ENCODE measurements around the gene MB21D2. TPM values are rescaled to one million over a fixed set of nuclear protein-coding genes. Genes with fewer than 3 reads are reported as not detected.
"Not testable (repeated sequence)": the region's sequence is repeated elsewhere in the genome, so short reads cannot be mapped to it uniquely, and the experiment has no call there.

The MB21D2 gene, protein sequence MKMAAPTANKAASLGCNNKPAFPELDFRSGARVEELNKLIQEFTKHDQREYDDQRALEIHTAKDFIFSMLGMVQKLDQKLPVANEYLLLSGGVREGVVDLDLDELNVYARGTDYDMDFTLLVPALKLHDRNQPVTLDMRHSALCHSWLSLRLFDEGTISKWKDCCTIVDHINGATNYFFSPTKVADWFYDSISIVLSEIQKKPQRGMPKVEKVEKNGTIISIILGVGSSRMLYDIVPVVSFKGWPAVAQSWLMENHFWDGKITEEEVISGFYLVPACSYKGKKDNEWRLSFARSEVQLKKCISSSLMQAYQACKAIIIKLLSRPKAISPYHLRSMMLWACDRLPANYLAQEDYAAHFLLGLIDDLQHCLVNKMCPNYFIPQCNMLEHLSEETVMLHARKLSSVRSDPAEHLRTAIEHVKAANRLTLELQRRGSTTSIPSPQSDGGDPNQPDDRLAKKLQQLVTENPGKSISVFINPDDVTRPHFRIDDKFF
- 14.1 and 23.1 TPM in 2 replicates for total RNA-seq (ENCODE audit: low replicate concordance)
- long read RNA-seq, transcript MB21D2-201 (2 exons, 3,368 nt) = major isoform, 171 of 187 reads
- long read RNA-seq, partial matches to known transcripts = 6 of 187 reads
- long read RNA-seq, other reads (novel, unspliced or antisense) = 10 of 187 reads

DNA sequence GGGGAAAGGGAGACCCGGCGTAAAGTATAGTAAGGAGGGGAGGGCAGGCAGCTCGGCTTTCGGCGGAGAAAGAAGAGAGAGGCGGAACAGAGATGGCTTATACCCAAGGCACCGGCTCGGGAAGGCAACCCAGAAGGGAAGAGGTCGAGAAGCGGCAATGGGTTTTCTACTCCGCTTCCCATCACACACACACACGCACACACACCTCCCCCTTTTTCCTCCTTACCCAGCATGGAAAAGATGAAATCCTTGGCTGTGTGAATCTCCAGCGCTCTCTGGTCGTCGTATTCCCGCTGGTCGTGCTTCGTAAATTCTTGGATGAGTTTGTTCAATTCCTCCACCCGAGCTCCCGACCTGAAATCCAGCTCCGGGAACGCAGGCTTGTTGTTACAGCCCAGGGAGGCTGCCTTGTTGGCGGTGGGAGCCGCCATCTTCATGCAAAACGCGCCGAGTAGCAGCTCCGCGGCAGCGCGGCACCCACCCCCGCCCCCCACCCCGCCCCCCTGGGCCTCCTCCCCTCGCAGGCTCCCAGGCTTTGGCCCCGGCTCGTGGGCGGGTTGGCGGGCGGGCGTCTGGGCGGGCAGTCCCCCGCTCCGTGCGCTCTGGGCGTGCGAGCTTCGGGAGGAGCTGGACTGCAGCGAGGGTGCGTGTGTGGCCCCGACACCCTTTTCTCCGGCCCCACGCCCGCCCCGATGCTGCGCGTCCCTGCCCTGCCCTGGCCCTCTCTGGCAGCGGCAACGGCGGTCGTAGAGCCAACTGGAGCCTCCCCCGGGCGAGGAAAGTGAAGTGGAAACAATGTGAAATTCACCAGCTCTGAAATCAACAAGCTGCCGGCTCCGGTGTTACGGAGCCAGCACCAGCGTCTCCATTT is at the start of gene MB21D2:
Gene MB21D2, minus strand, starts transcription at position 453 of the 871 bp plus-strand sequence. Its CDS starts 16 bp downstream, at position 437.
- peaks cover 29% of the 10 kb centered on the region for H3K4me1 Mint-ChIP-seq (ENCODE audit: unreplicated experiment)
- peaks cover 20% of the 10 kb centered on the region for H3K27me3 Mint-ChIP-seq
- no peaks in the 10 kb centered on the region for H3K36me3 Mint-ChIP-seq
- H3K4me3 Mint-ChIP-seq = peak within 1 kb of the TSS; percentile 95
- peak; percentile 81 for DNase-seq (ENCODE audit: extremely low spot score, unreplicated experiment)
- H3K9me3 Mint-ChIP-seq = no peaks in the 10 kb centered on the region
- peak within 1 kb of the TSS; percentile 97 for H3K27ac Mint-ChIP-seq
- TF ChIP-seq, protein P1, sequence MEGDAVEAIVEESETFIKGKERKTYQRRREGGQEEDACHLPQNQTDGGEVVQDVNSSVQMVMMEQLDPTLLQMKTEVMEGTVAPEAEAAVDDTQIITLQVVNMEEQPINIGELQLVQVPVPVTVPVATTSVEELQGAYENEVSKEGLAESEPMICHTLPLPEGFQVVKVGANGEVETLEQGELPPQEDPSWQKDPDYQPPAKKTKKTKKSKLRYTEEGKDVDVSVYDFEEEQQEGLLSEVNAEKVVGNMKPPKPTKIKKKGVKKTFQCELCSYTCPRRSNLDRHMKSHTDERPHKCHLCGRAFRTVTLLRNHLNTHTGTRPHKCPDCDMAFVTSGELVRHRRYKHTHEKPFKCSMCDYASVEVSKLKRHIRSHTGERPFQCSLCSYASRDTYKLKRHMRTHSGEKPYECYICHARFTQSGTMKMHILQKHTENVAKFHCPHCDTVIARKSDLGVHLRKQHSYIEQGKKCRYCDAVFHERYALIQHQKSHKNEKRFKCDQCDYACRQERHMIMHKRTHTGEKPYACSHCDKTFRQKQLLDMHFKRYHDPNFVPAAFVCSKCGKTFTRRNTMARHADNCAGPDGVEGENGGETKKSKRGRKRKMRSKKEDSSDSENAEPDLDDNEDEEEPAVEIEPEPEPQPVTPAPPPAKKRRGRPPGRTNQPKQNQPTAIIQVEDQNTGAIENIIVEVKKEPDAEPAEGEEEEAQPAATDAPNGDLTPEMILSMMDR (conservative IDR thresholded peaks at IDR 0.05) = peak; percentile 36

DNA sequence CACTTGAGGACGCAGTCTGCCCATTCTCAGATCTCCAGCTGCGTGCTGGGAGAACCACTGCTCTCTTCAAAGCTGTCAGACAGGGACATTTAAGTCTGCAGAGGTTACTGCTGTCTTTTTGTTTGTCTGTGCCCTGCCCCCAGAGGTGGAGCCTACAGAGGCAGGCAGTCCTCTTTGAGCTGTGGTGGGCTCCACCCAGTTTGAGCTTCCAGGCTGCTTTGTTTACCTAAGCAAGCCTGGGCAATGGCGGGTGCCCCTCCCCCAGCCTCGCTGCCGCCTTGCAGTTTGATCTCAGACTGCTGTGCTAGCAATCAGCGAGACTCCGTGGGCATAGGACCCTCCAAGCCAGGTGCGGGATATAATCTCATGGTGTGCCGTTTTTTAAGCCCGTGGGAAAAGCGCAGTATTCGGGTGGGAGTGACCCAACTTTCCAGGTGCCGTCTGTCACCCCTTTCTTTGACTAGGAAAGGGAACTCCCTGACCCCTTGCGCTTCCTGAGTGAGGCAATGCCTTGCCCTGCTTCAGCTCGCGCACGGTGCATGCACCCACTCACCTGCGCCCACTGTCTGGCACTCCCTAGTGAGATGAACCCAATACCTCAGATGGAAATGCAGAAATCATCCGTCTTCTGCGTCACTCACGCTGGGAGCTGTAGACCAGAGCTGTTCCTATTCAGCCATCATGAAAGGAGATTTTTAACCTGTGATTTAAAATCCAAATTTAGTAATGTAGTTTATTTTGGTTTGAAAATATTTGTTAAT is 47.5 kb upstream of the MB21D2 start:
- not testable (repeated sequence) for H3K36me3 Mint-ChIP-seq, H3K27me3 Mint-ChIP-seq

DNA sequence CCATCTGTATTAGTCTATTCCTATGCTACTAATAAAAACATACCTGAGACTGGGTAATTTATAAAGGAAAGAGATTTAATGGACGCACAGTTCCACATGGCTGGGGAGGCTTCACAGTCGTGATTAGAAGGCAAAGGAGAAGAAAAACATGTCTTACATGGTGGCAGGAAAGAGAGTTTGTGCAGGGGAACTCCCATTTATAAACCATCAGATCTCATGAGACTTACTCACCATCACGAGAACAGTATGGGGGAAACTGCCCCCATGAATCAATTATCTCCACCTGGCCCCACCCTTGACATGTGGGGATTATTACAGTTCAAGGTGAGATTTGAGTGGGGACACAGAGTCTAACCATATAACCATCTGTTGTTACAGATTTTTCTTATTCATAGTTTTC is 42.1 kb upstream of the MB21D2 start:
- no peak overlapping the region for H3K27ac Mint-ChIP-seq
- H3K9me3 Mint-ChIP-seq = no peaks in the 10 kb centered on the region
- no peak overlapping the region for H3K4me3 Mint-ChIP-seq
- DNase-seq (ENCODE audit: extremely low spot score, unreplicated experiment) = no peak
- H3K4me1 Mint-ChIP-seq (ENCODE audit: unreplicated experiment) = no peaks in the 10 kb centered on the region
- TF ChIP-seq, protein P1 (conservative IDR thresholded peaks at IDR 0.05) = no peak
- no peaks in the 10 kb centered on the region for H3K36me3 Mint-ChIP-seq
- no peaks in the 10 kb centered on the region for H3K27me3 Mint-ChIP-seq

More for the DNA sequence above, 47.5 kb upstream of the MB21D2 start:
- not testable (repeated sequence) for H3K9me3 Mint-ChIP-seq; DNase-seq (ENCODE audit: extremely low spot score, unreplicated experiment); H3K4me3 Mint-ChIP-seq; H3K4me1 Mint-ChIP-seq (ENCODE audit: unreplicated experiment); H3K27ac Mint-ChIP-seq

DNA sequence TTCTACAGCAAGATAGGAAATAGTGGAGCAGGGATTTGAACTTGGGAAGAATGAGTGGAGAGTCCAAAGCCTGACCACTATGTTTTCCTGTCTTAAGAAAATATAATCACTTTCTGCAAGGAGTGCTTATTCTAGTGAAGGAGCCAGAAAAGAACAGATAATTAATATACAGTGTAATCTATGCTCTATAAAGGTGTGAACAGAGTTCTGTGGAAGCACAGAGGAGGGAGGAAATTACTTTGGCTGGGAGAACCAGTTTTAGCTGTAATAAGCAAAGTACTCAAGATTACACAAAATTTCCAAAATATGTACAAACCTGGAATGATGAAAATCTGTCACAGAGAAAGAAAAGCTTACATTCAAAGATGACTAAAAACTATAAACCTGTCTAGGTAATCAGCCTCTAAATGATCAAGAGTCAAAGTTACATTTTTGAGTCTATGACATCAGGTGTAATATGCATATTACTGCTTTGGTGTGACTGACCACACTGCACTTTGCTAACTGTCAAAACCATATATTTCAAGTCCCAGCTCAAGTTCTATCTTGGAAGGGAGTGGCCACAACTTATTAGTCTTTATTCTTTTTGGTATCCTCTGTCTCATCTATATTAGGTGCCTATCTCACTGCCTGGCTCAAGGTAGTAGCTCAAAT is 40.7 kb upstream of the MB21D2 start:
- Mint-ChIP-seq H3K36me3 (no peaks in the 10 kb centered on the region), H3K4me1 (ENCODE audit: unreplicated experiment) (no peaks in the 10 kb centered on the region), H3K27me3 (no peaks in the 10 kb centered on the region), H3K4me3 (no peak overlapping the region), H3K9me3 (no peaks in the 10 kb centered on the region), H3K27ac (no peak overlapping the region)
- TF ChIP-seq, protein P1 (conservative IDR thresholded peaks at IDR 0.05) = no peak
- no peak for DNase-seq (ENCODE audit: extremely low spot score, unreplicated experiment)

DNA sequence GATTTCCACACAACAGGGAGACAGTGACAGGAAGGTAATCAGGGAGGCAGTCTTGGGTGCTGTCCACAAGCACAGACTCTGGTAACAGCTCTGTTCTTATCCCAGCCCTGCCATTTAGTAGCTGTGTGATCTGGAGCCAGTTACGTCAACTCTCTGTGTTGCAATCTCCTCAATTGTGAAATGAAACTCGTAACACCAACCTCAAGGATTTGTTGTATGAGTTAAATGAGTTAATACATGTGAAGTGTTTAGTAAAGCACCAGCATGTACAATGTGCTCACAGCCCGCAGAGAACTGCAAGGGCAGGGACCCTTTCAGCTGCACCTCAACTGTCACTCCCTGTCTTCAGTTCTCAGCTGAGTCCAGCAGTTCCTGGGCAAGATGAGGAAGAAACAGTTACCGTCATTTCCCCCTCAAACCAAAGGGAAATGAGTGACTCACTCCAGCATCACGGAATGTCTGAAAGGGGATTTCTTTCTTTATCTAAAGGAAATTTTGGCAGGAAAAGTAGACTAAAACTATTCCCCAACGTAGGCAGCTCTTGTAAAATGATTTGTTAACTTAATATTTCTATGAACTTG is 39.9 kb upstream of the MB21D2 start:
- no peaks in the 10 kb centered on the region for H3K9me3 Mint-ChIP-seq
- H3K4me3 Mint-ChIP-seq = no peak overlapping the region
- no peak for DNase-seq (ENCODE audit: extremely low spot score, unreplicated experiment)
- no peaks in the 10 kb centered on the region for H3K4me1 Mint-ChIP-seq (ENCODE audit: unreplicated experiment)
- no peak overlapping the region for H3K27ac Mint-ChIP-seq
- TF ChIP-seq, protein P1 (conservative IDR thresholded peaks at IDR 0.05) = no peak
- no peaks in the 10 kb centered on the region for H3K27me3 Mint-ChIP-seq
- no peaks in the 10 kb centered on the region for H3K36me3 Mint-ChIP-seq
